Mesendoderm (in vitro differentiated cells): Measurements from ENCODE around the gene RRP12. TPM values are rescaled to one million over a fixed set of nuclear protein-coding genes. Genes with fewer than 3 reads are reported as not detected.

ENCODE experiments used
- DNase-seq: peaks from one replicate; pipeline ENCODE4 v3.0.0; 2013
- H2AK5ac ChIP-seq: 2 replicates; pipeline ENCODE4 v1.6.1; 2013; ENCODE audit warnings: low read length, inconsistent platforms
- H2BK120ac ChIP-seq: 2 replicates; pipeline ENCODE4 v1.6.1; 2013; ENCODE audit warnings: low read depth, mild to moderate bottlenecking, low read length, moderate library complexity, mixed read lengths
- H2BK15ac ChIP-seq: replicated peaks from 2 replicates; pipeline ENCODE4 v1.6.1; 2013; ENCODE audit warnings: low read depth, mild to moderate bottlenecking, moderate library complexity
- H2BK5ac ChIP-seq: 2 replicates; pipeline ENCODE4 v1.6.1; 2013; ENCODE audit warnings: low read length, inconsistent platforms
- H3K18ac ChIP-seq: 2 replicates; pipeline ENCODE4 v1.6.1; 2013; ENCODE audit warnings: mild to moderate bottlenecking, low read length, mixed read lengths
- H3K23ac ChIP-seq: one replicate; pipeline ENCODE4 v1.6.1; 2013; ENCODE audit warnings: low read length
- H3K27ac ChIP-seq: 2 replicates; pipeline ENCODE4 v1.5.1; 2013; ENCODE audit warnings: low read depth, mild to moderate bottlenecking, inconsistent platforms, low read length, moderate library complexity
- H3K27me3 ChIP-seq: 2 replicates; pipeline ENCODE4 v1.6.1; 2013; ENCODE audit warnings: low read length, control low read depth, mild to moderate bottlenecking, inconsistent platforms; ENCODE audit not compliant: insufficient read depth, poor library complexity
- H3K36me3 ChIP-seq: 2 replicates; pipeline ENCODE4 v1.6.1; 2013; ENCODE audit warnings: low read length, inconsistent platforms; ENCODE audit not compliant: control insufficient read depth, insufficient read depth
- H3K4ac ChIP-seq: one replicate; pipeline ENCODE4 v1.6.1; 2013; ENCODE audit warnings: low read depth, mild to moderate bottlenecking, low read length, moderate library complexity
- H3K4me1 ChIP-seq: 2 replicates; pipeline ENCODE4 v1.6.1; 2013; ENCODE audit warnings: low read depth, low read length, inconsistent platforms; ENCODE audit not compliant: control insufficient read depth
- H3K4me2 ChIP-seq: 2 replicates; pipeline ENCODE4 v1.6.1; 2013; ENCODE audit warnings: low read length
- H3K4me3 ChIP-seq: 2 replicates; pipeline ENCODE4 v1.5.1; 2013; ENCODE audit warnings: mild to moderate bottlenecking, low read length
- H3K56ac ChIP-seq: one replicate; pipeline ENCODE4 v1.6.1; 2013; ENCODE audit warnings: low read length
- H3K79me1 ChIP-seq: 2 replicates; pipeline ENCODE4 v1.6.1; 2013; ENCODE audit warnings: low read length, inconsistent platforms
- H3K79me2 ChIP-seq: 2 replicates; pipeline ENCODE4 v1.6.1; 2013; ENCODE audit warnings: mild to moderate bottlenecking, low read length; ENCODE audit not compliant: control insufficient read depth, insufficient read depth
- H3K9ac ChIP-seq: 2 replicates; pipeline ENCODE4 v1.6.1; 2013; ENCODE audit warnings: low read length, inconsistent platforms
- H4K5ac ChIP-seq: one replicate; pipeline ENCODE4 v1.6.1; 2013; ENCODE audit warnings: low read length
- H4K8ac ChIP-seq: one replicate; pipeline ENCODE4 v1.6.1; 2013; ENCODE audit warnings: low read depth, mild to moderate bottlenecking, control low read depth, low read length, moderate library complexity
- WGBS: extraction: QIAGEN DNeasy Blood & Tissue Kit; methylation state at CpG from one replicate; pipeline ENCODE4 v1.1.7; 2013; ENCODE audit warnings: low lambda C conversion rate, missing lambda C conversion rate; ENCODE audit not compliant: insufficient coverage; ENCODE audit errors: extremely low coverage; 5-methylcytosine and 5-hydroxymethylcytosine counted together
- polyA plus RNA-seq, 2 experiments: library from polyadenylated mRNA; stranded (reverse); fragments of 200-250 nt; gene quantifications; one replicate each; pipeline ENCODE4 v1.2.3, GENCODE V29; 2013

Gene RRP12, protein sequence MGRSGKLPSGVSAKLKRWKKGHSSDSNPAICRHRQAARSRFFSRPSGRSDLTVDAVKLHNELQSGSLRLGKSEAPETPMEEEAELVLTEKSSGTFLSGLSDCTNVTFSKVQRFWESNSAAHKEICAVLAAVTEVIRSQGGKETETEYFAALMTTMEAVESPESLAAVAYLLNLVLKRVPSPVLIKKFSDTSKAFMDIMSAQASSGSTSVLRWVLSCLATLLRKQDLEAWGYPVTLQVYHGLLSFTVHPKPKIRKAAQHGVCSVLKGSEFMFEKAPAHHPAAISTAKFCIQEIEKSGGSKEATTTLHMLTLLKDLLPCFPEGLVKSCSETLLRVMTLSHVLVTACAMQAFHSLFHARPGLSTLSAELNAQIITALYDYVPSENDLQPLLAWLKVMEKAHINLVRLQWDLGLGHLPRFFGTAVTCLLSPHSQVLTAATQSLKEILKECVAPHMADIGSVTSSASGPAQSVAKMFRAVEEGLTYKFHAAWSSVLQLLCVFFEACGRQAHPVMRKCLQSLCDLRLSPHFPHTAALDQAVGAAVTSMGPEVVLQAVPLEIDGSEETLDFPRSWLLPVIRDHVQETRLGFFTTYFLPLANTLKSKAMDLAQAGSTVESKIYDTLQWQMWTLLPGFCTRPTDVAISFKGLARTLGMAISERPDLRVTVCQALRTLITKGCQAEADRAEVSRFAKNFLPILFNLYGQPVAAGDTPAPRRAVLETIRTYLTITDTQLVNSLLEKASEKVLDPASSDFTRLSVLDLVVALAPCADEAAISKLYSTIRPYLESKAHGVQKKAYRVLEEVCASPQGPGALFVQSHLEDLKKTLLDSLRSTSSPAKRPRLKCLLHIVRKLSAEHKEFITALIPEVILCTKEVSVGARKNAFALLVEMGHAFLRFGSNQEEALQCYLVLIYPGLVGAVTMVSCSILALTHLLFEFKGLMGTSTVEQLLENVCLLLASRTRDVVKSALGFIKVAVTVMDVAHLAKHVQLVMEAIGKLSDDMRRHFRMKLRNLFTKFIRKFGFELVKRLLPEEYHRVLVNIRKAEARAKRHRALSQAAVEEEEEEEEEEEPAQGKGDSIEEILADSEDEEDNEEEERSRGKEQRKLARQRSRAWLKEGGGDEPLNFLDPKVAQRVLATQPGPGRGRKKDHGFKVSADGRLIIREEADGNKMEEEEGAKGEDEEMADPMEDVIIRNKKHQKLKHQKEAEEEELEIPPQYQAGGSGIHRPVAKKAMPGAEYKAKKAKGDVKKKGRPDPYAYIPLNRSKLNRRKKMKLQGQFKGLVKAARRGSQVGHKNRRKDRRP (N-terminal part only)
- 27.8 TPM for polyA plus RNA-seq (2013, experiment 1 of 2)
- 28.0 TPM for polyA plus RNA-seq (2013, experiment 2 of 2)

DNA sequence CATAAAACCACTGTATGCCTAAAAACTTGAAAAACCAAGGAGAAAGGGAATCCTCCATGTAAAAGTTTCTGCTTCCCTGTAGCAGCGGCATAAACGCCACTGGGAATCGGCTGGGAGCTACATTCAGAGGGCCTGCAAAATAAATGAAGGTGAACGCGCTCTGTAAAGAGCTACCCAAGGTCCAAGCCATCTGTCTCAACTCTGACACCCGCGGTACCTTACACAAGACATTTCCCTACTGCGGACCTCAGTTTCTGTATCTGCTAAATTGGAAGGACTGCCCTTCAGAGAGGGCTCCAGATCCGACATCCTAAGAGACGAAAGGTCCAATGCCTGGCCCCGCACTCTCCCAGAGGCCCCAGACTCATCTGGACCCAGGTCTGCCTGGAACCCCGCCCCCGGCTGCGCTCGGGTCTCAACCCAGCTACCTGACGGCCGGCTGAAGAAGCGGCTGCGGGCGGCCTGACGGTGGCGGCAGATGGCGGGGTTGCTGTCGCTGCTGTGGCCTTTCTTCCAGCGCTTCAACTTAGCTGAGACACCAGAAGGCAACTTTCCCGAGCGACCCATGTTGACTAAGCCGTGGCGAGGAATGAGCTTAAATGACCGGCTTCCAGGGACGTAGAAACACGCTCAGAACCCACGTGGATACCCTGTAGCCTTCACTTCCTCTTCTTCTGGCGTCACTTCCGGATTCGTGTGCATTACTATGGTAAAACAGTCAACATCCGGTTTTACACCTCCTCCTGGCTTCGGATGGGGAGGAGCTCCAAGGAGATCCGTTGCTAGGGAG is at the start of gene RRP12:
Gene RRP12 (minus strand): TSS at position 676 of the 790 bp plus-strand sequence. CDS start 109 bp downstream, at position 567.
- WGBS, result no CpG with 5 or more reads among the region's 39 CpGs
- peak within 1 kb of the TSS; percentile 93 for H3K4me2 ChIP-seq
- no peak within 1 kb of the TSS for H4K8ac ChIP-seq
- no peak within 1 kb of the TSS for H2BK15ac ChIP-seq
- DNase-seq, result peak; percentile 100
- H3K4ac ChIP-seq, result no peak within 1 kb of the TSS
- H4K5ac ChIP-seq, result no peak within 1 kb of the TSS
- no peaks in the 10 kb centered on the region for H3K4me1 ChIP-seq
- peak within 1 kb of the TSS; percentile 70 for H3K9ac ChIP-seq
- no peak within 1 kb of the TSS for H3K27ac ChIP-seq
- H3K56ac ChIP-seq, result peak within 1 kb of the TSS; percentile 86
- H3K27me3 ChIP-seq, result no peaks in the 10 kb centered on the region
- H2AK5ac ChIP-seq, result no peak within 1 kb of the TSS
- no peak within 1 kb of the TSS for H2BK5ac ChIP-seq
- H3K79me2 ChIP-seq, result peaks cover 10% of the 10 kb centered on the region
- no peak within 1 kb of the TSS for H3K18ac ChIP-seq
- no peaks in the 10 kb centered on the region for H3K79me1 ChIP-seq
- peaks cover 3% of the 10 kb centered on the region for H3K36me3 ChIP-seq
- H3K4me3 ChIP-seq, result peak within 1 kb of the TSS; percentile 98
- H3K23ac ChIP-seq, result no peak within 1 kb of the TSS
- H2BK120ac ChIP-seq, result no peak within 1 kb of the TSS

- Histone ChIP-seq H3K18ac (no peak overlapping the region), H3K23ac (no peak overlapping the region), H4K8ac (no peak overlapping the region), H3K56ac (no peak overlapping the region), H4K5ac (no peak overlapping the region), H3K4me3 (no peak overlapping the region), H3K4me1 (no peaks in the 10 kb centered on the region), H3K79me2 (peaks cover 14% of the 10 kb centered on the region), H2BK5ac (no peak overlapping the region), H3K4me2 (no peak overlapping the region), H2BK15ac (no peak overlapping the region), H3K27me3 (no peaks in the 10 kb centered on the region), H3K79me1 (peaks cover 20% of the 10 kb centered on the region), H3K4ac (no peak overlapping the region), H3K27ac (no peak overlapping the region), H3K36me3 (no peaks in the 10 kb centered on the region), H3K9ac (no peak overlapping the region), H2AK5ac (no peak overlapping the region), H2BK120ac (no peak overlapping the region)
- no CpG with 5 or more reads among the region's 2 CpGs for WGBS
- DNase-seq, result peak; percentile 34
Observed at GRCh38 chr10:97450828-97451227, 49.7 kb upstream of the RRP12 start.

- no peak within 1 kb of the TSS for H4K5ac ChIP-seq
- H3K4ac ChIP-seq, result peak within 1 kb of the TSS; percentile 40
- H3K9ac ChIP-seq, result peak within 1 kb of the TSS; percentile 73
- H3K36me3 ChIP-seq, result no peaks in the 10 kb centered on the region
- peak within 1 kb of the TSS; percentile 83 for H3K18ac ChIP-seq
- H3K56ac ChIP-seq, result peak within 1 kb of the TSS; percentile 89
- no peak within 1 kb of the TSS for H2BK5ac ChIP-seq
- H3K4me2 ChIP-seq, result peak within 1 kb of the TSS; percentile 50
- H3K4me1 ChIP-seq, result no peaks in the 10 kb centered on the region
- no peak within 1 kb of the TSS for H3K23ac ChIP-seq
- no peaks in the 10 kb centered on the region for H3K27me3 ChIP-seq
- peak within 1 kb of the TSS; percentile 58 for H3K4me3 ChIP-seq
- H2AK5ac ChIP-seq, result no peak within 1 kb of the TSS
- peaks cover 19% of the 10 kb centered on the region for H3K79me1 ChIP-seq
- H2BK15ac ChIP-seq, result no peak within 1 kb of the TSS
- peak within 1 kb of the TSS; percentile 27 for H3K27ac ChIP-seq
- peak within 1 kb of the TSS; percentile 95 for H4K8ac ChIP-seq
- peak; percentile 99 for DNase-seq
- H3K79me2 ChIP-seq, result peaks cover 29% of the 10 kb centered on the region
- no CpG with 5 or more reads among the region's 66 CpGs for WGBS
- no peak within 1 kb of the TSS for H2BK120ac ChIP-seq
Observed at GRCh38 chr10:97445722-97446639, 44.8 kb upstream of the RRP12 start, which contains the start of the genes EXOSC1 and ZDHHC16. Gene EXOSC1 (minus strand): TSS chr10:97446006. CDS start chr10:97445985, 21 bp downstream. Gene ZDHHC16 (plus strand): TSS chr10:97446175. CDS start chr10:97451676, 5,501 bp downstream.

DNA sequence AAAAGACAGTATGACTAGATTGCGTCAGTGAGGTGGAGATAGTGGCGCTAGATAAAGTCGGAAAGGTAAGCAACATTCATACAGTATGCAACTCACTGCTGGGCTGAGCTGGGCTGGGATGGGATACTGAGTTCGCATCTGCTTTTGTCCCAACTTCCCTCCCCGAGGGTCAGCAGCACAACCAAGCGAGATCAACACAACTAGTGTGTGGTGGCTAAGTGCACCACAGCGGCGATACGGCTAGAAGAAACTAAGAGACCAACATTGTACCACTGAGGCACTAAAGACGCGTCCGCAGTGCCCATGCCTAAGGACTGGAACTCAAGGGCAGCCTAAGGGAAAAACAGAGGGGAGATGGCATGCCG is 44.2 kb upstream of the RRP12 start:
- Histone ChIP-seq H3K27me3 (no peaks in the 10 kb centered on the region), H3K79me1 (peaks cover 15% of the 10 kb centered on the region), H3K79me2 (peaks cover 25% of the 10 kb centered on the region), H2BK5ac (no peak overlapping the region), H2AK5ac (no peak overlapping the region), H3K4me2 (peak overlapping the region; percentile 50), H3K23ac (no peak overlapping the region), H2BK120ac (no peak overlapping the region), H3K27ac (no peak overlapping the region), H3K4me3 (peak overlapping the region; percentile 58), H4K5ac (no peak overlapping the region), H3K36me3 (no peaks in the 10 kb centered on the region), H3K18ac (no peak overlapping the region), H3K56ac (peak overlapping the region; percentile 86), H3K9ac (peak overlapping the region; percentile 73), H3K4ac (peak overlapping the region; percentile 40), H3K4me1 (no peaks in the 10 kb centered on the region), H4K8ac (no peak overlapping the region), H2BK15ac (no peak overlapping the region)
- no peak for DNase-seq
- no CpG with 5 or more reads among the region's 13 CpGs for WGBS
